ENCODE results near the gene TSPAN3. TPM values are rescaled to one million over a fixed set of nuclear protein-coding genes. Genes with fewer than 3 reads are reported as not detected.
A peak's percentile ranks its signal among the peaks of the same experiment; 100 is the strongest.

Gene TSPAN3
- total RNA-seq, 2 experiments from 2014 or later = 25.6 to 27.0 TPM

GRCh38 chr15:77057072-77057471, 13.8 kb downstream of the TSPAN3 start:
- intact Hi-C loops (cut with micrococcal nuclease) = no loop called here
- no peak for TF ChIP-seq CTCF (IDR thresholded peaks at IDR 0.05)
- no peak for ATAC-seq
- no peaks in the 10 kb centered on the region for H3K9me3 Mint-ChIP-seq
- H3K4me1 Mint-ChIP-seq (ENCODE audit: low read depth) = peaks cover 42% of the 10 kb centered on the region
- ChIA-PET POLR2A (interaction anchor here (0.8 to 6.3 kb wide), 3 partner anchors 13 to 110 kb away, joined by 3 to 44 read pairs (median 3); partner anchors contain the start of gene PSTPIP1), CTCF (interaction anchor here (0.7 to 2.5 kb wide), 7 partner anchors 11 to 486 kb away, joined by 3 to 8 read pairs (median 4); no protein-coding TSS in a partner anchor)
- H3K36me3 Mint-ChIP-seq (ENCODE audit: low read depth) = peaks cover 5% of the 10 kb centered on the region
- H3K27ac Mint-ChIP-seq = no peak overlapping the region
- no peaks in the 10 kb centered on the region for H3K27me3 Mint-ChIP-seq
- no peak overlapping the region for H3K4me3 Mint-ChIP-seq
- no peak for DNase-seq

- Mint-ChIP-seq H3K4me3 (no peak overlapping the region), H3K27ac (peak overlapping the region; percentile 16), H3K36me3 (ENCODE audit: low read depth) (peaks cover 14% of the 10 kb centered on the region), H3K9me3 (no peaks in the 10 kb centered on the region), H3K27me3 (no peaks in the 10 kb centered on the region), H3K4me1 (ENCODE audit: low read depth) (peaks cover 24% of the 10 kb centered on the region)
- DNase-seq (no peak), ATAC-seq (no peak)
- intact Hi-C loops (cut with micrococcal nuclease) = no loop called here
- CTCF ChIA-PET = no interaction called here
- POLR2A ChIA-PET = no interaction called here
- TF ChIP-seq CTCF (IDR thresholded peaks at IDR 0.05) = no peak
These were observed 17.2 kb downstream of the TSPAN3 start for GRCh38 chr15:77053709-77054108.

- no peaks in the 10 kb centered on the region for H3K27me3 Mint-ChIP-seq
- ChIA-PET CTCF (interaction anchor here (0.7 to 3.4 kb wide), 6 partner anchors 17 to 101 kb away, joined by 3 to 13 read pairs (median 6); no protein-coding TSS in a partner anchor), POLR2A (interaction anchor here (0.6 to 1.9 kb wide), 3 partner anchors 9 to 91 kb away, joined by 3 to 5 read pairs (median 4); no protein-coding TSS in a partner anchor)
- no peak overlapping the region for H3K27ac Mint-ChIP-seq
- H3K36me3 Mint-ChIP-seq (ENCODE audit: low read depth) = peaks cover 14% of the 10 kb centered on the region
- H3K4me3 Mint-ChIP-seq = no peak overlapping the region
- TF ChIP-seq CTCF (IDR thresholded peaks at IDR 0.05) = no peak
- ATAC-seq (no peak), DNase-seq (no peak)
- intact Hi-C loops (cut with micrococcal nuclease) = no loop called here
- no peaks in the 10 kb centered on the region for H3K9me3 Mint-ChIP-seq
- H3K4me1 Mint-ChIP-seq (ENCODE audit: low read depth) = peaks cover 15% of the 10 kb centered on the region
These were observed 18.4 kb downstream of the TSPAN3 start for GRCh38 chr15:77052556-77052955.

- Mint-ChIP-seq H3K36me3 (ENCODE audit: low read depth) (peaks cover 35% of the 10 kb centered on the region), H3K9me3 (no peaks in the 10 kb centered on the region), H3K27me3 (no peaks in the 10 kb centered on the region), H3K4me3 (no peak overlapping the region), H3K4me1 (ENCODE audit: low read depth) (peaks cover 3% of the 10 kb centered on the region), H3K27ac (no peak overlapping the region)
- CTCF ChIA-PET = interaction anchor here (3.8 kb wide), 1 partner anchor 13 kb away, joined by 20 read pairs; no protein-coding TSS in a partner anchor
- ATAC-seq = no peak
- POLR2A ChIA-PET = interaction anchor here (2.2 kb wide), 1 partner anchor 13 kb away, joined by 10 read pairs; no protein-coding TSS in a partner anchor
- intact Hi-C loops (cut with micrococcal nuclease) = no loop called here
- TF ChIP-seq CTCF (IDR thresholded peaks at IDR 0.05) = no peak
- DNase-seq = no peak
These were observed 22.6 kb downstream of the TSPAN3 start for GRCh38 chr15:77048135-77048876.
